RWPE2 (cell line): Measurements from ENCODE around the gene SIRPA.

Experiments
- ATAC-seq: fragments of 200-7000 bp; cut with Tn5 transposase; 3 replicates; pipeline ENCODE4 v1.9.1; 2021; ENCODE audit warnings: low read depth
- DNase-seq: peaks from one replicate; pipeline ENCODE4 v3.0.0-alpha.2; 2020; ENCODE audit warnings: low spot score
- H3K27ac ChIP-seq: fragments of 450-650 bp; 2 replicates; pipeline ENCODE4 v1.5.1; 2017; ENCODE audit warnings: mild to moderate bottlenecking; ENCODE audit not compliant: poor library complexity, severe bottlenecking
- H3K27me3 ChIP-seq: fragments of 250-450 bp; sonication (Bioruptor Pico); 2 replicates; pipeline ENCODE4 v1.5.1; 2021; ENCODE audit warnings: mild to moderate bottlenecking, moderate library complexity; ENCODE audit not compliant: insufficient read depth, poor library complexity, severe bottlenecking
- H3K36me3 ChIP-seq: fragments of 250-450 bp; sonication (Bioruptor Pico); 2 replicates; pipeline ENCODE4 v1.5.1; 2020; ENCODE audit warnings: low read depth, mild to moderate bottlenecking, moderate library complexity
- H3K4me1 ChIP-seq: fragments of 250-450 bp; sonication (Bioruptor Pico); 2 replicates; pipeline ENCODE4 v1.5.1; 2021; ENCODE audit warnings: mild to moderate bottlenecking, moderate library complexity; ENCODE audit not compliant: insufficient read depth, poor library complexity, severe bottlenecking
- H3K4me3 ChIP-seq: fragments of 250-450 bp; sonication (Bioruptor Pico); 2 replicates; pipeline ENCODE4 v1.5.1; 2021; ENCODE audit warnings: mild to moderate bottlenecking, moderate library complexity; ENCODE audit not compliant: severe bottlenecking
- H3K9me3 ChIP-seq: fragments of 250-450 bp; sonication (Bioruptor Pico); 2 replicates; pipeline ENCODE4 v1.5.1; 2021; ENCODE audit warnings: mild to moderate bottlenecking, moderate library complexity; ENCODE audit not compliant: severe bottlenecking
- TF ChIP-seq, protein P1 (sequence below): fragments of 450-650 bp; IDR thresholded peaks from one replicate; pipeline ENCODE4 v1.5.1; 2017; ENCODE audit warnings: mild to moderate bottlenecking, moderate library complexity; ENCODE audit not compliant: poor library complexity, severe bottlenecking

The SIRPA gene

GRCh38 chr20:1964061-1964460 is 68.9 kb downstream of the SIRPA start:
- Histone ChIP-seq H3K9me3 (no peaks in the 10 kb centered on the region), H3K36me3 (no peaks in the 10 kb centered on the region), H3K4me3 (no peak overlapping the region), H3K4me1 (no peaks in the 10 kb centered on the region), H3K27me3 (peaks cover under 1% of the 10 kb centered on the region), H3K27ac (no peak overlapping the region)
- ATAC-seq = no peak
- TF ChIP-seq, protein P1, sequence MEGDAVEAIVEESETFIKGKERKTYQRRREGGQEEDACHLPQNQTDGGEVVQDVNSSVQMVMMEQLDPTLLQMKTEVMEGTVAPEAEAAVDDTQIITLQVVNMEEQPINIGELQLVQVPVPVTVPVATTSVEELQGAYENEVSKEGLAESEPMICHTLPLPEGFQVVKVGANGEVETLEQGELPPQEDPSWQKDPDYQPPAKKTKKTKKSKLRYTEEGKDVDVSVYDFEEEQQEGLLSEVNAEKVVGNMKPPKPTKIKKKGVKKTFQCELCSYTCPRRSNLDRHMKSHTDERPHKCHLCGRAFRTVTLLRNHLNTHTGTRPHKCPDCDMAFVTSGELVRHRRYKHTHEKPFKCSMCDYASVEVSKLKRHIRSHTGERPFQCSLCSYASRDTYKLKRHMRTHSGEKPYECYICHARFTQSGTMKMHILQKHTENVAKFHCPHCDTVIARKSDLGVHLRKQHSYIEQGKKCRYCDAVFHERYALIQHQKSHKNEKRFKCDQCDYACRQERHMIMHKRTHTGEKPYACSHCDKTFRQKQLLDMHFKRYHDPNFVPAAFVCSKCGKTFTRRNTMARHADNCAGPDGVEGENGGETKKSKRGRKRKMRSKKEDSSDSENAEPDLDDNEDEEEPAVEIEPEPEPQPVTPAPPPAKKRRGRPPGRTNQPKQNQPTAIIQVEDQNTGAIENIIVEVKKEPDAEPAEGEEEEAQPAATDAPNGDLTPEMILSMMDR = no peak
- no peak for DNase-seq

DNA sequence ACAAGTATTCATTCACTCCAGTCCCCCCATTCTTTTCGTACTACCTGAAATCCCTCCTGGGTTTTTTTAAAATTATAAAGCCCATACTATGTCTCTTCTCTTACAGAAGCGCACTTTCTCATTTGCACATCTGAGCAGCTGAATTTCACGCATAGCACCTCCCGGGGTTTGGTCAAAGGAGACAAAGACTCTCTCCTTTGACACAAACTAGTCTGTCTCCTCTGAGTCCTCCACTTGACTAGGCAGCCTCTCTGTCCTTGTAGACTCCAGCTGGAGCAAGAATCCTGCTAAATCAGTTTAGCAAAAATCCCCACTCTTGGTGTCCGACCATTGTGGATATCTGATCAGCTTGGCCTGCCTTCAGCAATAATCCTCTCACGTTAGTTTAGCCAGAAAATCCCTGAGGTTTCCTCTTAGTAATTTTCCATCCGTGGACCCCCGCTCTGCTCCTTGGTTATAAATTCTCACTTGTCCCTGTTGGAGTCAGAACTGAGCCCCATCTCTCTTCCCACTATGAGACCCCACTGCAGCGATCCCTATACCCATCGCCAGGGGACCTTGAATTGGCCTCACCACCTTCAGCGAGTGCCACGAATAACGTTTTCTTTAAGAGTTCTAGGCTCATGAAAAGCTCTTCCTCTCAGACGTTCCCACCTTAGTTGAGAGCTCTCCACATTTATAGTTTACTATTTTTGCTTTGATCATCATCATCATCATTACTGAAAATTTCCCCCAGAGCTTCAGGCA is 69.6 kb downstream of the SIRPA start:
- Histone ChIP-seq H3K9me3 (no peaks in the 10 kb centered on the region), H3K4me3 (no peak overlapping the region), H3K36me3 (no peaks in the 10 kb centered on the region), H3K27ac (no peak overlapping the region), H3K4me1 (no peaks in the 10 kb centered on the region), H3K27me3 (peaks cover 8% of the 10 kb centered on the region)
- ATAC-seq (no peak), DNase-seq (no peak)
- TF ChIP-seq, protein P1 = no peak

DNA sequence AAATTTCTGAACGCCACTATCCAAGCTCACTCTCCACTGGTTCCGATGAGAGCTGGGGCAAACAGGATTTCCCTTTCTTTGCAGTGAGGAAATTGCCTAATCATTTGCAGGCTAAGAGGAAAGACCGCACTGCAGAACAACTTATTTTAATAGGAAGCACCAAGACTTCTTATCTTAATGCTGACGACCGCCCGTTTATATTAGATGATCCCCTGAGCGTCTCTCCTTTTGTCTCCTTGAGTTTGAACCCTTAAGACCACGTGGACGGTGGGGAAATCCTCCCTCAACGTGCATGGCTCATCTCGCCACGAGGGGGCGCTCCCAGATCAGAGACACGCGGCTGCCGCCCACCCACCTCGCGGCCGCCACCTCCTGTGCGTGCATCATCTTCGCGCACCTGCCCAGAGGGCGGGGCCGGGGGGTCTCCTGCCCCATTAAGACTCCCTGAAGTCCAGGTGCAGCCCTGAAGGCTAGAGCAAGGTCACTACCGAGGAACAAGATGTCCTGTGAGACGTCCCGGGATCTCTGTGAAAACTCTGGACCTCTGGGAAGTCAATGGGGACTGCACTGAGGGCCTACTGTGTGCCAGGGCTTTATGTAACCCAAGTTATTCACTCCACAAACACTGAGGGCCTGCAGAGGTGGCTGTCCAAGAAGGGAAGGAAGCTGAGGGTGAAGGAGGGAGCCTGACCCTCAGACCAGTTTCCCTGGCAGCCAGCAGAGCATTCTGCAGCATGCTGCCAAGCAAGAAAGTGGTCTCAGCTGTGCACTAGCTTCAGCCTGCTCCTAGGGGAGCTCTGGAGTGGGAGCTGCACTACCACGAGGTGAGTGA is 70.5 kb downstream of the SIRPA start:
- no peak overlapping the region for H3K4me3 ChIP-seq
- no peaks in the 10 kb centered on the region for H3K4me1 ChIP-seq
- no peaks in the 10 kb centered on the region for H3K9me3 ChIP-seq
- peaks cover 16% of the 10 kb centered on the region for H3K27me3 ChIP-seq
- no peaks in the 10 kb centered on the region for H3K36me3 ChIP-seq
- ATAC-seq (peak; percentile 66; the same call in 2 of the 3 replicates), DNase-seq (peak; percentile 73)
- TF ChIP-seq, protein P1 = peak; percentile 98
- H3K27ac ChIP-seq = no peak overlapping the region

- Histone ChIP-seq H3K9me3 (no peaks in the 10 kb centered on the region), H3K4me3 (no peak overlapping the region), H3K27me3 (peaks cover 27% of the 10 kb centered on the region), H3K27ac (no peak overlapping the region), H3K36me3 (no peaks in the 10 kb centered on the region), H3K4me1 (no peaks in the 10 kb centered on the region)
- TF ChIP-seq, protein P1 = no peak
- no peak for ATAC-seq
- DNase-seq = no peak
Observed at GRCh38 chr20:1968964-1969363, 73.8 kb downstream of the SIRPA start.
